ENCODE results near the gene CCDC184. TPM values are rescaled to one million over a fixed set of nuclear protein-coding genes. Genes with fewer than 3 reads are reported as not detected.

Gene CCDC184
- total and polyA plus RNA-seq, 2 experiments from 2014 or later: 4.8 to 13.8 TPM

DNA sequence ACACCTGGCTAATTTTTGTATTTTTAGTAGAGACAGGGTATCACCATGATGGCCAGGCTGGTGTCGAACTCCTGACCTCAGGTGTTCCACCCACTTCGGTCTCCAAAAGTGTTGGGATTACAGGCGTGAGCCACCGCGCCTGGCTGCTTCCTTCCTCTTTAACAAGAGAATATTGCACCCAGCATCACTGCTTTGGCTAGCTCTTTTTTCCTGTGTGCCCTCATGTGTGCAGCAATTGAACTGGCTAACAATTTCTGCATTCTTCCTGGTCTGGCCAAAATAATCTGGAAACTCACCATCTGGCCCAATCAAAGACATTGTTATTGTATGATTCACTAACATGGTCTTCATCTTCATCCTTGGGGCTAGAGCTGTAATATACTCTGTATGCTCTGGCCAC lies 23.4 kb upstream of the CCDC184 start:
- no peak for DNase-seq (ENCODE audit: low spot score)

DNA sequence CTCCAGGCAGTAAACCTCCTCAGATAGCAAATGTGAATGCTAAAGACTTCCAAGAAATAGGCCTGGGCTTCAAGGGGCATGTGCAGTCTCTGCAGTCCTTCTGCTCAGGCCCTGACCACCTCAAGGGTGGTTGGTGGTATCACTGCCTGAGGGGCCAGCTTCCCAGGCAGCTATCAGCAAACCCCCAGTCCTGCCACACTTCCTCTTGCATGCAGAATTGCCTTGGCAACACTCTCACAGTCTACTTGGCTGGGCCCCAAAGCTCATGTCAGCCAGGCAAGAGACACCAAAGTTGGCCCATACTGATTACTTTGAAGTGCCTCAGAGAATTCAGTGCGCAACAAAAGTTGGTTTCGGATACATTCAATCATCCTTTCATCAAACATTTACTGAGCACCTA lies 22.6 kb upstream of the CCDC184 start:
- no peak for DNase-seq (ENCODE audit: low spot score)
- peaks cover 9% of the 10 kb centered on the region for H3K79me2 ChIP-seq
- TF ChIP-seq EZH2 (IDR thresholded peaks at IDR 0.05; ENCODE audit: borderline replicate concordance) (no peak), EZH2phosphoT487 (IDR thresholded peaks at IDR 0.05; ENCODE audit: low read depth, severe bottlenecking, unreplicated experiment) (no peak)
- TF ChIP-seq, protein P1, sequence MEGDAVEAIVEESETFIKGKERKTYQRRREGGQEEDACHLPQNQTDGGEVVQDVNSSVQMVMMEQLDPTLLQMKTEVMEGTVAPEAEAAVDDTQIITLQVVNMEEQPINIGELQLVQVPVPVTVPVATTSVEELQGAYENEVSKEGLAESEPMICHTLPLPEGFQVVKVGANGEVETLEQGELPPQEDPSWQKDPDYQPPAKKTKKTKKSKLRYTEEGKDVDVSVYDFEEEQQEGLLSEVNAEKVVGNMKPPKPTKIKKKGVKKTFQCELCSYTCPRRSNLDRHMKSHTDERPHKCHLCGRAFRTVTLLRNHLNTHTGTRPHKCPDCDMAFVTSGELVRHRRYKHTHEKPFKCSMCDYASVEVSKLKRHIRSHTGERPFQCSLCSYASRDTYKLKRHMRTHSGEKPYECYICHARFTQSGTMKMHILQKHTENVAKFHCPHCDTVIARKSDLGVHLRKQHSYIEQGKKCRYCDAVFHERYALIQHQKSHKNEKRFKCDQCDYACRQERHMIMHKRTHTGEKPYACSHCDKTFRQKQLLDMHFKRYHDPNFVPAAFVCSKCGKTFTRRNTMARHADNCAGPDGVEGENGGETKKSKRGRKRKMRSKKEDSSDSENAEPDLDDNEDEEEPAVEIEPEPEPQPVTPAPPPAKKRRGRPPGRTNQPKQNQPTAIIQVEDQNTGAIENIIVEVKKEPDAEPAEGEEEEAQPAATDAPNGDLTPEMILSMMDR (IDR thresholded peaks at IDR 0.05; ENCODE audit: poor library complexity): no peak
- H3K4me3 ChIP-seq: no peak overlapping the region
- no peaks in the 10 kb centered on the region for H3K9me3 ChIP-seq (ENCODE audit: low read depth)
- no peaks in the 10 kb centered on the region for H4K20me1 ChIP-seq (ENCODE audit: insufficient read depth, poor library complexity, severe bottlenecking)
- no peaks in the 10 kb centered on the region for H3K36me3 ChIP-seq (replicated peaks; ENCODE audit: insufficient read depth, low read depth)
- no peaks in the 10 kb centered on the region for H3K27me3 ChIP-seq
- H3K4me1 ChIP-seq (ENCODE audit: insufficient read depth): peaks cover 6% of the 10 kb centered on the region
- H3K27ac ChIP-seq: no peak overlapping the region
- H2AFZ ChIP-seq: no peak overlapping the region
- H3K4me2 ChIP-seq: no peak overlapping the region
- 94% methylated on average over 2 of the region's 2 CpGs for WGBS (ENCODE audit: low lambda C conversion rate, missing lambda C conversion rate)
- no peaks in the 10 kb centered on the region for H3K9me2 ChIP-seq (replicated peaks; ENCODE audit: insufficient read depth)

More for the DNA sequence above, 23.4 kb upstream of the CCDC184 start:
- TF ChIP-seq EZH2 (IDR thresholded peaks at IDR 0.05; ENCODE audit: borderline replicate concordance) (no peak), EZH2phosphoT487 (IDR thresholded peaks at IDR 0.05; ENCODE audit: low read depth, severe bottlenecking, unreplicated experiment) (no peak)
- TF ChIP-seq, protein P1 (IDR thresholded peaks at IDR 0.05; ENCODE audit: poor library complexity): no peak
- Histone ChIP-seq H3K9me2 (replicated peaks; ENCODE audit: insufficient read depth) (no peaks in the 10 kb centered on the region), H3K4me1 (ENCODE audit: insufficient read depth) (peaks cover 6% of the 10 kb centered on the region), H3K27me3 (no peaks in the 10 kb centered on the region), H2AFZ (no peak overlapping the region), H3K36me3 (replicated peaks; ENCODE audit: insufficient read depth, low read depth) (no peaks in the 10 kb centered on the region), H3K27ac (no peak overlapping the region), H4K20me1 (ENCODE audit: insufficient read depth, poor library complexity, severe bottlenecking) (no peaks in the 10 kb centered on the region), H3K4me3 (no peak overlapping the region), H3K9me3 (ENCODE audit: low read depth) (no peaks in the 10 kb centered on the region), H3K79me2 (peaks cover 16% of the 10 kb centered on the region), H3K4me2 (no peak overlapping the region)
- WGBS (ENCODE audit: low lambda C conversion rate, missing lambda C conversion rate): 98% methylated on average over 5 of the region's 5 CpGs

DNA sequence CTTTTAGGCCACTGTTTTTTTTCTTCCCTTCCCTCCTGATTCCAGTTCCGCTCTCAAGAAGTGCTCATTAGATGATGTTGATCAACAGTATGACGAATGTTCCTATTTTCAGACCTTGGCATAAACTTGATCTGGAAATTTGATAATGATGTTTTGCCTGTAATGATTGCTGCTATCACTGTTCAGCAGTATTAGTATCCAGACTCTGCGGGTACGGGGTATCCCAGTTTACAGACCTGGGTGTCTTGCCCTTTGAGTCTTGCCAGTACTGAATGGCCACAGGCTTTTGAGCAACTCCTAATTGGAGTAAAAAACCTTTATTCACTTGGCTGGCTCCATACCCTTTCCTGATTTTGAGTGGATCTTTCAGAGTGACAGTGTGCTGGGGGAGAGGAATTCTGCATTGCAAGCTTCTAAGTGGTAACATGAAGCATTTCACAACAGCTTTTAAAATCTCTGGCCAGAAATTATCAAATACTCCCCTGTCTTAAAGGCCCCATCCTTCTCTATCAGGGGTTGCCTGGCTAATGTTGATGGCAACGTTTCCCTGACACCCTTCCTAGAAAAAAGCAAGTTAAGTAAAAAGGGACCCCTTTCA lies 20.2 kb upstream of the CCDC184 start:
- H3K4me1 ChIP-seq (ENCODE audit: insufficient read depth): no peaks in the 10 kb centered on the region
- WGBS (ENCODE audit: low lambda C conversion rate, missing lambda C conversion rate): 61% methylated on average over 5 of the region's 5 CpGs
- TF ChIP-seq, protein P1 (IDR thresholded peaks at IDR 0.05; ENCODE audit: poor library complexity): no peak
- TF ChIP-seq EZH2phosphoT487 (IDR thresholded peaks at IDR 0.05; ENCODE audit: low read depth, severe bottlenecking, unreplicated experiment): no peak
- no peak for TF ChIP-seq EZH2 (IDR thresholded peaks at IDR 0.05; ENCODE audit: borderline replicate concordance)

More for the DNA sequence above, 20.2 kb upstream of the CCDC184 start:
- no peak overlapping the region for H3K27ac ChIP-seq
- no peak overlapping the region for H2AFZ ChIP-seq
- no peaks in the 10 kb centered on the region for H3K36me3 ChIP-seq (replicated peaks; ENCODE audit: insufficient read depth, low read depth)
- H3K9me3 ChIP-seq (ENCODE audit: low read depth): no peaks in the 10 kb centered on the region
- no peaks in the 10 kb centered on the region for H3K9me2 ChIP-seq (replicated peaks; ENCODE audit: insufficient read depth)
- no peaks in the 10 kb centered on the region for H3K27me3 ChIP-seq
- no peak overlapping the region for H3K4me2 ChIP-seq
- H3K4me3 ChIP-seq: no peak overlapping the region
- H3K79me2 ChIP-seq: no peaks in the 10 kb centered on the region
- no peak for DNase-seq (ENCODE audit: low spot score)
- no peaks in the 10 kb centered on the region for H4K20me1 ChIP-seq (ENCODE audit: insufficient read depth, poor library complexity, severe bottlenecking)
